DMS 273 (cell line): ENCODE measurements around the gene NELFE.
"Not testable (repeated sequence)": the region's sequence is repeated elsewhere in the genome, so short reads cannot be mapped to it uniquely, and the experiment has no call there.

ENCODE experiments used
- DNase-seq: peaks from one replicate; lab custom pipeline; 2025; ENCODE audit not compliant: unreplicated experiment; lab: John Stamatoyannopoulos, UW

Gene NELFE

GRCh38 chr6:31976065-31976464 is 17.3 kb upstream of the NELFE start:
- not testable (repeated sequence) for DNase-seq

DNA sequence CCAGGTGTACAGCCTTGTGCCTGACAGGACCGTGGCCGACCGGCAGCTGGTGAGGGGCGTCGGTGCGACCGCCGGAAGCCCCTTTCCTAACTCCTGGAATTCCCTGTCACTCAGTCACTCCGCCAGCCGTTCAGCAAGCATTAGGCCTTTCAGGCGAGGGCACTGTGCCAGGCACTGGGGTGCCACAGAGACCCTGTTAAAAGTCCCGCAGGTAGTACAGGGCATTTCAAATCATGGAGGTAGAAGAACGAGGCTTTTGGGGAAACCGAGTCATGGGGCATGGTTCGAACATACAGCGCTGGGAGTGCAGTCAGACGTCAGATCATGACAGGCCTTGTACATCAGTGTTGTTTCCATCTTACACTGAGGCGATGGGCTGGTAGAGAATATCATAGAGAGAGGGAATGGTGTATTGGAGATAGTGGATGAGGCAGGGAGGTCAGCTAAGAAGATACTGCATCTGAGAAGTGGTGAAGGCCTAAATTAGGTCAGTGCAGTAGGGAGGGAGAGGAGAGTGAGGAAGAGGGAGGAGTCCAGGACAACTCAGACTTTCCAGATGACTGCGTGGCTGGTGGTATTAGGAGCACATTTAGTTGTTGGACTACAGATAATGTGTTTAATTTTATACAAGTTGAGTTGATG is 14.1 kb upstream of the NELFE start:
- DNase-seq, result no peak

DNA sequence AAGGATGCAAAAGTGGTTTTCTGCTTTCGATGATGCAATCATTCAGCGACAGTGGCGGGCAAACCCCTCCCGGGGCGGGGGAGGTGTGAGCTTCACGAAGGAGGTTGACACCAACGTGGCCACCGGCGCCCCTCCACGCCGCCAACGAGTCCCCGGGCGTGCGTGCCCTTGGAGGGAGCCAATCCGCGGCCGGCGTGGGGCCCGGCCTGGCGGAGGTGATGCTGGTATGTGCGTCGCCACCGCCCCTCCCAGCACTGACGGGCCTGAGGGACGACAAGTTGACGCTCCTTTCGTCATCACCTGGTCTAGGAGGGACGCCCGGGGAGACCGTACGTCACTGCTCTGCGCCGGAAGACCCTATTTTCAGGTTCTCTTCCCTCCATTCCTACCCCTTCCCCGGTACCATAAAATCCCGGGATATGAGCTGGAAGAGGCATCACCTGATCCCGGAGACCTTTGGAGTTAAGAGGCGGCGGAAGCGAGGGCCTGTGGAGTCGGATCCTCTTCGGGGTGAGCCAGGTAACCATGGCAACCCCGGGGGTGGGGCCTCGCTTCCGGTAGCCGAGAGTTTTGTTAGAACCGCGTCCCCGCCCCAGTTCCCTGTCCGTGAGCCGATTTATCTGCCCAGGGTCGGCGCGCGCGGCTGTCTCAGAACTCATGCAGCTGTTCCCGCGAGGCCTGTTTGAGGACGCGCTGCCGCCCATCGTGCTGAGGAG is 13.4 kb upstream of the NELFE start, which contains the start of gene DXO:
Gene DXO, minus strand, starts transcription at position 146 of the 716 bp plus-strand sequence. CDS start 463 bp downstream, outside the sequence.
- peak; percentile 99 for DNase-seq

DNA sequence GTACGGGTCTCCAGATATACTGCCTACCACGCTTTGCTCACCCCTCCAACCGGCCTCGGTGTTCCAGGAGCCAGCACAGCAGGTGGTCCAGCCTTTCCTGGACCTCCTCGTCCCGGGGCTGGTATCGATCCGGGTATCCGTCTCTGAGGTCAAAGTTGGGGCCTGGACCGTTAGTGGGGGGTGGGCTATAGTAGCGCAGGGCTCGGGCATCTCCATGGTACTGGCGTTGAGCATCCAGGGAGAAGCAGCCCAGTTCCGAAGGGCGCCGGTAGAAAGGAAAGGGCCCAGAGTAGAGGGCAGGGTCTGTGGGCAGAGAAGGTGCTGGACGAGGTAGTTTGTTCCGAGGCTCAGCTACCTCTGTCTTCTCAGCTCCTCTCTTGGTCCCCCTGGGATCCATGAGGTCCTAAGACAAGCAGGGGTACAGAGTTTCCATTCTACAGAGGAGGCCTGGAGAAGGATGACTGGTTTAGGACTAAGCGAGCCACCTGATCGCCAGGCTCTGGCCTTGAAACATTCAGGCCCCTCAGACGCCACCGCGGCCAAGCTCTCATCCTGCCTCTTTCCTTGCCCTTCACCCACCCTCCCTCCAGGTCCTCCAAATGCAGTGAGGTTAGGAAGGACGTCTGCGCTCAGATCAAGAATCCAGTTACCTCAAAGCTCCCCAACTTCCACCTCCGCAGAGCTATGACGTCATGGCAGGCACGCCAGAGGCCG is 12.7 kb upstream of the NELFE start:
- no peak for DNase-seq

DNA sequence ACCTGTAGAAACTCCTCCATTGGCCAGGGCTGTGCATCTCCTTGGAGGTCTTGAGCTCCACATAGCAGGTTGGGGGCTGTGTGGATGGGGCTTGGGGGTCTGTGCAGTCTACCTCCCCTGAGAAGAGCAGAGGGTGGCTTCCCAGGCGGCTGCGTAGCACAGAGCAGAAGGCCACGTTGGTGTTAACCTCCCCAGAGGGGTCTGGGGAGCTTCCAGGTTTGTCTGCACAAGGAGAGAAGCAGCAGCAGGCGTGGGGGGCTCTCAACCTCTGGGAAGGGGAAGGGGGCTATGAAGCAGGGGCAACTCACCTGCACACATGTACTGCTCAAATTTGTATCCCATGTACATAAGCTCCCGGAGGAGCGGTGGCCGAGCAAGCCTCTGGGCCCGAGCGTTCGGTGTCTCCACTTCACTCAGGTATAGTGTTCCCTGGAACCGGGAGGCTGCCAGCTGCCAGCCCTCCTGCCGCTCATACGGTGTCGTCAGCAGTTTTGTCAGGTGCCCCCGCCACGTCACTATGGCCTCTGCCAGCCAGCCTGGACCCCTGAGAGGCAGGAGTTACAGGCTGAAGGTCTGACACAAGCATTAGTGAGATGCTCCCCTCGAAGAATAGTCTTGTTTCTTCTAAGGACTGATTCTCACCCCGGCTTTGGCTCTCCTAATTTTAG is 12.0 kb upstream of the NELFE start:
- DNase-seq, result peak; percentile 75

- DNase-seq, result no peak
Measured at GRCh38 chr6:31969712-31970603, 11.2 kb upstream of the NELFE start.

GRCh38 chr6:31968791-31969711 is 10.3 kb upstream of the NELFE start:
- no peak for DNase-seq

DNA sequence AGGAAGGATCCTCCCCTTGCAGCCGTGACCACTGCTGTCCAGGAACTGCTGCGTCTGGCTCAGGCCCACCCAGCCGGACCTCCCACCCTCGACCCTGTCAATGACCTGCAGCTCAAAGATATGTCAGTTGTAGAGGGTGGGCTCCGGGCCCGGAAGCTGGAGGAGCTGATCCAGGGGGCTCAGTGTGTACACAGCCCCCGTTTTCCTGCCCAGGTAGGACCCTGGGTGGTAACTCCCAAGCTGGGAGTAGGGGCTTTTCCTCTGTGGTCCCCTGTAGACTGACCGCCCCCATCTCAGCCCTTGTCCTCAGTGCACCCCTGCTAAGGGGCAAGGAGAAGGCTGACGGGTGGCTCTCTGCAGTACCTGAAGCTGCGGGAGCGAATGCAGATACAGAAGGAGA is 9.6 kb upstream of the NELFE start:
- DNase-seq, result no peak

GRCh38 chr6:31967926-31968320 is 9.2 kb upstream of the NELFE start:
- no peak for DNase-seq

DNA sequence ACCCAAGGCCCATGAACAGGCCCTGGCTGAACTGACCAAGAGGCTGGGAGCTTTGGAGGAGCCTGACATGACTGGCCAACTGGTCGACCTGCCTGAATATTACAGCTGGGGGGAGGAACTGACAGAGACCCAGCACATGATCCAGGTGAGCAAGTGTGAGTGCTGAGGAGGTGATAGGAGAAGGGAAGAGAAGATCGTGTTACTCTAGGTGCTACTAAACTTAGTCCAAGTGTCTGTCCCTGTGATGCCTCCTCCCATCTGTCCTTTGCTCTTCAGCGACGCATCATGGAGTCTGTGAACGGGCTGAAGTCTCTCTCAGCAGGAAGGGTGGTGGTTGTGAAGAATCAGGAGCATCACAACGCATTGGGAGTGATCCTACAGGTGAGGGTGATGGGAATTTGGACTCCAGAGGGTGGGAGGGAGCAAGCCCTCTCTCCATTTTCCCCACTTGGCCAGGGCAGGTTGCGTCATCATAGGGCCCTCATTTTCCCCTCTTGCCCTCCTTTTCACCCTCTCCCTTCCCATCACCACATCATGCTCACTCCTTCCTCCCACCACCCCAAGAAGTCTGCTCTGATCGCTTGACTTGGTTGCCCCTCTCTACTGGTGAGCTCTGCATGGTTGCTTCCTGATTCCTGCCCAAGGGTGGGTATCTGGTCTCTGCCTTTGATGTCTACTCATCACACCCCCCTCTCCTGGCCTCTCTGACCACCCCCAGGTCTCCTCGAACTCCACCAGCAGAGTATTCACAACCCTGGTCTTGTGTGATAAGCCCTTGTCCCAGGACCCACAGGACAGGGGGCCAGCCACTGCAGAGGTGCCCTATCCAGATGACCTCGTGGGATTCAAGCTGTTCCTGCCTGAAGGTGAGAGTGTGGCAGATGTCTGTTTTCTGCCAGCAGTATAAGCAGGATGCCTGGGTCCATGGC is 8.5 kb upstream of the NELFE start:
- no peak for DNase-seq

GRCh38 chr6:31966506-31966905 is 7.7 kb upstream of the NELFE start:
- DNase-seq, result no peak

GRCh38 chr6:31965700-31966099 is 6.9 kb upstream of the NELFE start:
- DNase-seq, result no peak

DNA sequence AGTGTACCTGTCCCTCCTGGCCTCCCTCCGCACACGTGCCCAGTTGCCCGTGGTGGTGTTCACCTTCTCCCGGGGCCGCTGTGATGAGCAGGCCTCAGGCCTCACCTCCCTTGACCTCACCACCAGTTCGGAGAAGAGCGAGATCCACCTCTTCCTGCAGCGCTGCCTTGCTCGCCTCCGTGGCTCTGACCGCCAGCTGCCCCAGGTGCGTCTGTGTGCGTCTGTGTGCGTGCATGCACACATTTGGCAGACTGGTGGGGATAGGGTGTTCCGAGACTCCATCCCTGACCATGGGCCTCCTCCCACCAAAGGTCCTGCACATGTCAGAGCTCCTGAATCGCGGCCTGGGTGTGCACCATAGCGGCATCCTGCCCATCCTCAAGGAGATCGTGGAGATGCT is 5.2 kb upstream of the NELFE start:
- no peak for DNase-seq

- DNase-seq, result no peak
Measured at GRCh38 chr6:31961616-31962015, 2.8 kb upstream of the NELFE start.

DNA sequence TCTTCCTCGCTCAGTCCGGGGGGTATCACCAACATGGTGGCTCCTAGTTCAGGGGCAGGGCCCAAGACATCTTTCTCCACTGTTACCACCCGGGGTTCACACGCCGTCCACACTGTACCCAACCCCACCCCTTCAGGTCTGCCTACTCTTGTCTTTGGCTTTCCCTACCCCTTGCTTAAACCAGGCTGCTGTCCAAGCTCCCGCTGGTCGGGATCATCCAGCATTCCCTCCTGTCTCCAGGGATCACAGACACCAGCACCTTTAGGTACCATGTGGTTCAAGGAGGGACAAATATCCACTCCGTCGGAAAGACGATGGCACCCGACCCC is 395 bp downstream of the NELFE start:
- DNase-seq, result no peak

DNA sequence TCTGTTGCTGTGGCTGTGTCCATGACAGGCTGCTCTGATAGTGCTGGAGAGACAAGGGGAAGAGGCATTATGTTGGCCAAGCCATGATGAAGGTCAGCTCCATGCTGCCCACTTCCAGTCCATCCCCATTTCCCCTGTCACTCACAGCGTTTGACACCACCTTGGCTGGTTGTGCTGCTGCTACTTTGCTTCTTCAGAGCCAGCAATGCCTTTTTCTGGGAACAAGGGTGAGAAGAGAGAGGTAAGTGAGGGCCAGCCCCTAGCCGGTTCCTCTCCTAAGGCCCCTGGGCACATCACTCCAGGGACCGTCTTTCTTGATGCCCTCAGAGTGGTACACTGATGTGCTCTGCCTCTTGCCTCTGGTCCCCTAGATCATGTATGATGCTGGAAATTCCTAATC is 2.0 kb downstream of the NELFE start:
- DNase-seq, result no peak

- DNase-seq, result no peak
Measured at GRCh38 chr6:31954511-31954910, 4.3 kb downstream of the NELFE start.

GRCh38 chr6:31952890-31953289 is 5.9 kb downstream of the NELFE start:
- no peak for DNase-seq
